ENCODE results near the gene CELA2A. TPM values are rescaled to one million over a fixed set of nuclear protein-coding genes. Genes with fewer than 3 reads are reported as not detected.

The CELA2A gene
- total RNA-seq, 1 experiment from 2014 or later, result not detected

GRCh38 chr1:15425521-15425920 lies 31.0 kb upstream of the CELA2A start:
- peaks cover 3% of the 10 kb centered on the region; the same call in 1 of the 2 replicates for H4K20me1 ChIP-seq (ENCODE audit: insufficient read depth)
- ChIA-PET POLR2A (ENCODE audit: unreplicated experiment) (interaction anchor here (0.7 kb wide), 1 partner anchor 79 kb away, joined by 3 read pairs; no protein-coding TSS in a partner anchor), CTCF (interaction anchor here (0.7 kb wide), 1 partner anchor 14 kb away, joined by 4 read pairs; no protein-coding TSS in a partner anchor)
- H3K79me2 ChIP-seq (ENCODE audit: low read depth), result peaks cover 41% of the 10 kb centered on the region
- H3K4me2 ChIP-seq, result no peak overlapping the region
- peaks cover 27% of the 10 kb centered on the region for H3K4me1 ChIP-seq (replicated peaks; ENCODE audit: insufficient read depth)
- no TSS peak for BruUV-seq (replicated peaks)
- H2AFZ ChIP-seq, result no peak overlapping the region
- no peak overlapping the region for H3K27ac ChIP-seq
- no peak for TF ChIP-seq CTCF (conservative IDR thresholded peaks at IDR 0.05)
- no peak for TF ChIP-seq EZH2 (IDR thresholded peaks at IDR 0.05; ENCODE audit: low read depth)
- intact Hi-C loops (cut with micrococcal nuclease; ENCODE audit: unreplicated experiment), result no loop called here
- H3K9me2 ChIP-seq (ENCODE audit: insufficient read depth), result no peaks in the 10 kb centered on the region
- H3K36me3 ChIP-seq (ENCODE audit: low read depth), result no peaks in the 10 kb centered on the region
- no peak overlapping the region for H3K4me3 ChIP-seq
- H3K27me3 ChIP-seq (ENCODE audit: insufficient read depth, low read depth), result no peaks in the 10 kb centered on the region
- H3K9me3 ChIP-seq (ENCODE audit: insufficient read depth, low read depth), result no peaks in the 10 kb centered on the region
- H3F3A ChIP-seq (ENCODE audit: insufficient read depth, low read depth), result peaks cover 22% of the 10 kb centered on the region
- no peak for DNase-seq

- POLR2A ChIA-PET (ENCODE audit: unreplicated experiment), result interaction anchor here (0.7 kb wide), 1 partner anchor 80 kb away, joined by 3 read pairs; no protein-coding TSS in a partner anchor
- CTCF ChIA-PET, result interaction anchor here (0.7 kb wide), 1 partner anchor 14 kb away, joined by 4 read pairs; no protein-coding TSS in a partner anchor
- H3F3A ChIP-seq (ENCODE audit: insufficient read depth, low read depth), result peaks cover 26% of the 10 kb centered on the region
- peaks cover 3% of the 10 kb centered on the region; the same call in 1 of the 2 replicates for H4K20me1 ChIP-seq (ENCODE audit: insufficient read depth)
- H3K79me2 ChIP-seq (ENCODE audit: low read depth), result peaks cover 37% of the 10 kb centered on the region
- TF ChIP-seq CTCF (conservative IDR thresholded peaks at IDR 0.05) (no peak), EZH2 (IDR thresholded peaks at IDR 0.05; ENCODE audit: low read depth) (no peak)
- H3K27me3 ChIP-seq (ENCODE audit: insufficient read depth, low read depth), result no peaks in the 10 kb centered on the region
- no TSS peak for BruUV-seq (replicated peaks)
- no peak overlapping the region for H3K27ac ChIP-seq
- H3K4me2 ChIP-seq, result no peak overlapping the region
- intact Hi-C loops (cut with micrococcal nuclease; ENCODE audit: unreplicated experiment), result no loop called here
- no peak overlapping the region for H3K4me3 ChIP-seq
- no peaks in the 10 kb centered on the region for H3K9me2 ChIP-seq (ENCODE audit: insufficient read depth)
- no peaks in the 10 kb centered on the region for H3K9me3 ChIP-seq (ENCODE audit: insufficient read depth, low read depth)
- DNase-seq, result no peak
- H3K4me1 ChIP-seq (replicated peaks; ENCODE audit: insufficient read depth), result peaks cover 27% of the 10 kb centered on the region
- no peak overlapping the region for H2AFZ ChIP-seq
- H3K36me3 ChIP-seq (ENCODE audit: low read depth), result no peaks in the 10 kb centered on the region
Observed at GRCh38 chr1:15425958-15426357, 30.6 kb upstream of the CELA2A start.

GRCh38 chr1:15426492-15427279 lies 29.8 kb upstream of the CELA2A start:
- CTCF ChIA-PET, result interaction anchor here (2.2 kb wide), 1 partner anchor 103 kb away, joined by 6 read pairs; no protein-coding TSS in a partner anchor
- H3K4me1 ChIP-seq (replicated peaks; ENCODE audit: insufficient read depth), result peaks cover 27% of the 10 kb centered on the region

More at GRCh38 chr1:15426492-15427279, 29.8 kb upstream of the CELA2A start:
- peaks cover 30% of the 10 kb centered on the region for H3F3A ChIP-seq (ENCODE audit: insufficient read depth, low read depth)
- peaks cover 5% of the 10 kb centered on the region; the same call in 1 of the 2 replicates for H4K20me1 ChIP-seq (ENCODE audit: insufficient read depth)
- no peaks in the 10 kb centered on the region for H3K9me2 ChIP-seq (ENCODE audit: insufficient read depth)
- H3K4me3 ChIP-seq, result no peak overlapping the region
- DNase-seq, result peak in 1 of 2 experiments; percentile 45
- H3K27ac ChIP-seq, result no peak overlapping the region
- no peaks in the 10 kb centered on the region for H3K9me3 ChIP-seq (ENCODE audit: insufficient read depth, low read depth)
- H2AFZ ChIP-seq, result no peak overlapping the region
- peaks cover 30% of the 10 kb centered on the region for H3K79me2 ChIP-seq (ENCODE audit: low read depth)
- H3K4me2 ChIP-seq, result no peak overlapping the region
- intact Hi-C loops (cut with micrococcal nuclease; ENCODE audit: unreplicated experiment), result no loop called here
- no peaks in the 10 kb centered on the region for H3K27me3 ChIP-seq (ENCODE audit: insufficient read depth, low read depth)
- TF ChIP-seq EZH2 (IDR thresholded peaks at IDR 0.05; ENCODE audit: low read depth), result no peak
- TF ChIP-seq CTCF (conservative IDR thresholded peaks at IDR 0.05), result no peak
- no peaks in the 10 kb centered on the region for H3K36me3 ChIP-seq (ENCODE audit: low read depth)
- POLR2A ChIA-PET (ENCODE audit: unreplicated experiment), result interaction anchor here (0.5 kb wide), 1 partner anchor 18 kb away, joined by 4 read pairs; no protein-coding TSS in a partner anchor
- no TSS peak for BruUV-seq (replicated peaks)

All from PC-9 (cell line).